Stimulated activated CD4-positive, alpha-beta T cell treated with anti-CD3 and anti-CD28 coated beads, Interleukin-1b, Interleukin-23, amount 100 ng/mL, for 48 hours (primary cell): ENCODE measurements around the gene PGPEP1.

Source experiments
- DNase-seq: peaks from one replicate; pipeline ENCODE4 v3.0.0-alpha.2; 2020

Gene PGPEP1

DNA sequence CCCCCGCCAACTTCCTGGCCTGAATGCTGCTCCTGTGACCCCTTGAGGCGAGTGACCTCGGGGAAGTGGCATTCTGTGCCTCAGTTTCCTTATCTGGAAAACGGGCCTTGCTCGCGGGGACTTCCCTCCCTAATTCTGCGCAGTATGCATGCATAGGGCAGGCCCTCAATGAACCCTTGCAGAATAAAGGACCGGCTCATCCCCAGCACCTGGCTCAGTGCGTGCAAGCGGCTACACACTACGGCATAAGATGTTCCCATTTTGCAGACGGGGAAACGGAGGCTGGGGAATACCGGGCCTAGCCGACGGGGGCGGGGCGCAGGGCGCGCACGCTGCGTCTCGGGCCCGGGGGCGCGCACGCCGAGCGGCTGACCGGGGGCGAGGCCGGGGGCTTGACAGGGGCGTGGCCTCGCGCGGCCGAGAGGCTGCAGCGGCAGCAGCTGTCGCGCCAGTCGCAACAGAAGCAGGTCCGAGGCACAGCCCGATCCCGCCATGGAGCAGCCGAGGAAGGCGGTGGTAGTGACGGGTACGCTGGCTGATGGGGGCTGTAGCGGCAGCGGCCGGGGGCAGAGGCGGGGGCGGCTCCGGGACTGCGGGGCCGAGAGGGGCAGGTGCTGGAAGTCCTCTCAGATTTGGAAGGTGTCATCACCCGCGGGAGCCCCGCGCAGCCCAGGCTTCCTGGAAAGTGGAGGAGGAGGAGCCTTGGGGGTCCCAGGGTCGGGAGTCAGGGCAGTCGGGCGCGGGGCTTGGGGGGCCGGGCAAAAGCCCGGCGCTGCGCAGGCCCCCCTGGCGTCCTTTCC is at the start of gene PGPEP1:
Gene PGPEP1 (plus strand): TSS at position 409 of the 800 bp plus-strand sequence. CDS start 84 bp downstream, at position 493.
- DNase-seq: peak; percentile 55

- no peak for DNase-seq
Measured at GRCh38 chr19:18291019-18291524, 49.3 kb upstream of the PGPEP1 start.

DNA sequence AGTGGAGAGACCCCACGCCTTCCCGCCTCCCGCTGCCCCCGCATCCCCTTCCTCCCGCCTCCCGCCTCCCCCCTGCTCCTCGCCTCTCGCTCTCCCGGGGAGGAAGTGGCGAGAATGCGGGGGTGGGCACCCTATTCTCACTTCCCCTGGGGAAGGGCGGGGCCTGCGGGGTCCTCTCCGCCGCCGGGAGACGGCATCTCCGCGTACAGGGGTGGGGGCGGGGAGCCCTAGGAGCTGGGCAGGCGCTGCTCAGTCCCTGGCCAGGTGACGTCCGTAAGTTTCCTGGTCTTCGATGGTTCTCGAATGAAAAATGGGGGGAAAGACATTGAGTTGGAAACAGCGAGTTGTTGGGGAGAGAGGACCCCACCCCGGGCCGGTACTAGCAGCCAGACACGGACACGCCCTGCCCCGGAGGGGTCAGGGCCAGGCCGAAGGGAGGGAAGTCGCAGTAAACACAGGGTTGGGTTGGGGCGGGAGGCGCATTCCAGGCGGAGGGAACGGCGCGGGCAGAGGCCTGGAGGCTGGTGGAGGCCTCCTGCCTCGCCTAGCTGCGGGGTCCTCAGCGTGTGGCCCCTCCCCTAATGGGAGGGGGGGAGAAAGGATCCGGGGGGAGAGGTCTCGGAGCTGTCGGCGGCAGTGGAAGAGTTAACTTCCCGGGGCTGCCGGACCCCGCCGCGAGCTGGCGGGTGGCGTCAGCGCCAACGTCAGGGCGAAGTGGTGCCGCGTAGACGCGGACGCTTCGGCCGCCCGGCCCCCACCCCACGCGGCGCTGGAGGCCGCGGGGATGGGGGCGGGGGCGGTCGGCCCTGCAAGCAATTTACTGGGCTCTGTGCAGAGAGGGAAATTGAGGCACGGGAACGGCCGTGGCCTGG is 48.6 kb upstream of the PGPEP1 start:
- peak; percentile 90 for DNase-seq

GRCh38 chr19:18292462-18292809 is 48.0 kb upstream of the PGPEP1 start:
- no peak for DNase-seq

- peak; percentile 62 for DNase-seq
Measured at GRCh38 chr19:18292810-18293641, 47.4 kb upstream of the PGPEP1 start.

- no peak for DNase-seq
Measured at GRCh38 chr19:18293642-18294466, 46.5 kb upstream of the PGPEP1 start.

DNA sequence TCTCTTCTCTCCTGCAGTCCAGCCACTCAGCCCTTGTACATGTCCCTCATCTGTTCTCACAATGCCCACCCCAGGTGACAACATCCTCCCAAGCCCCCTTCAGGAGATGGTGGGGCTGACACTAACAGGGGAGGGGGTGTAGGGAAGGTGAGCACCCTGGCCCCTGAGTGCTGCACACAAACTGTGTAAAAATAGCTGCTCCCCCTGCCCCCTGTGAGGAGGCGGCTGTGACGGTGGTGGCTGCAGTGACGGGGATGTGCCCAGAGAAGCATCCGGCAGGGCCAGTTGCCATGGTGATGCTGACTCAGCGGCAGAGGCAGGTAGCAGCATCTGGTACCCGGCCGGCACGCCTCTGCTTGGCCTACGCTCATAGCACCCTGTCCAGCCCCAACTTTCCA is 45.9 kb upstream of the PGPEP1 start:
- DNase-seq: peak; percentile 91

GRCh38 chr19:18295034-18295451 is 45.4 kb upstream of the PGPEP1 start:
- no peak for DNase-seq

DNA sequence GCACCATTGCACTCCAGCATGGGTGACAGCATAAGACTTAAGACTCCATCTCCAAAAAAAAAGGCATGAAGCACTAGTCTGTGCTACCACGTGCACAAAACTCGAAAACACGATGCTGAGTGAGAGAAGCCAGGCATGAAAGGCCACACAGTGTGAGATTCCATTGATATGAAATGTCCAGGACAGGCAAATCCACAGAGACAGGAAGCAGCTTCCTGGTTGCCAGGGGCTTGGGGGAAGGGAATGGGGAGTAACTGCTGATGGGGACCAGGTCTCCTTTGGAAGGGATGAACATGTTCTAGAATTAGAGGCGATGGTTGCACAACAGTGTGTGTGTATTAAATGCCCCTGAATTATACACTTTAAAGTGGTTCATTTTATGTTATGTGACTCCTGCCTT is 43.1 kb upstream of the PGPEP1 start:
- no peak for DNase-seq

DNA sequence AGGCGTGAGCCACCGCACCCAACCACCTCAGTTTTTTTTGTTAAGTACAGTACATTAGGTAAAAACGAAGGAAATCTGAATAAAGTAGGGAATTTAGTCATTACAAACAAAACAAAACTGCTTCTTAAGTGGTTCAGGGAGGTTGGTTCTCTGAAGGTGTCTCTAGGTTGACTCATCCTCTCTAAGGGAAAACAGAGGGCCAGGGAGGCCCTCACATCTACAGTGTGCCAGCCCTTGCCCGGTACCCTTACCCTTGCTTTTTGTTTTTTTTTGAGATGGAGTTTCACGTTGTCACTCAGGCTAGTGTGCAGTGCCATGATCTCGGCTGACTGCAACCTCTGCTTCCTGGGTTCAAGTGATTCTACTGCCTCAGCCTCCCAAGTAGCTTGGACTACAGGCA is 41.8 kb upstream of the PGPEP1 start:
- DNase-seq: no peak

DNA sequence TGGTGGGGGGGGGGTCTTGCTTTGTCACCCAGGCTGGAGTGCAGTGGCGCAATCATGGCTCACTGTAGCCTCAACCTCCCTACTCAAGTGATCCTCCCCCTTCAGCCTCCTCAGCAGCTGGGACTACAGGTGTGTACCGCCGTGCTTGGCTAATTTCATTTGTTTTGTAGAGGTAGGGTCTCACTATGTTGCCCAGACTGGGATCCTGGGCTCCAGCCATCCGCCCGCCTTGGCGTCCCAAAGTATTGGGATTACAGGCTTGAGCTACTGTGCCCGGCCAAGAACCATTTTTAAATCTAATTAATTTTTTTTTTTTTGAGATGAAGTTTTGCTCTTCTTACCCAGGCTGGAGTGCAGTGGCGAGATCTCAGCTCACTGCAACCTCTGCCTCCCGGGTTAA is 40.7 kb upstream of the PGPEP1 start:
- DNase-seq: no peak

DNA sequence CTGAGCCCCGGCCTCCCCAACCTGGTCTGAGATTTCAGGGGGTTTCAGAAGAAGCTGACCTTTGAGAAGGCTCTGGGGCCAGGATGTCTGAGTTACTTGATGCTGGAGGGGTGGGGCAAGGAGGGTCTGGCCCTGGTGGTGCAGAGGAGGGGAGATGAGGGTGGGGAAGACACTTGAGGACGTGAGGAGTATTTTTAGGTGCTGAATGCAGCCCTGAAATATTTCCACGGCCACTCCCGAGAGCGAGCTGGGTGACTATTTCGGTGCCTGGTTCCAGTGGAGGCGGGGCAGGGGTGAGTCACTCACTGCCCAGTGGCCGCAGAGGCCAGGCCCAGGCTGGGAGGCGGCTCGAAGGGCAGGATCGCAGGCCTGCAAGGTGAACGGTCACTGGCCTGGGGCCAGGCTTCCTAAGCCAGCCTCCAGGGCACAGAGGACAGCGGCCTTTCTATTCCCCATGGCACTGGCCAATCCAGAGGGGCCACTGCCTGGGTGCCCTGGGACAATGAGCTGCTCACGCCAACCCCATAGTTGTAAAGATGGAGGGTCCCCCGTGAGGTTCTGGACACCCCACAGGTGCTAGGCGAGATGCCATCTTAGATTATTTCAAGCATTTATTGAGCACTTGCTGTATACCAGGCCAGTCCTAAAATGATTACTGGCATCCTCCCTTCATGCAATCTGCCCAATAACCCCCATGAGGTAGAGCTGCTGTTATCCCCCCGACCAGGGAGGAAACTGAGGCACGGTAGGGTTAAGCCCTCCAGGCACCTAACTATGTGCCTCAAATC is 39.3 kb upstream of the PGPEP1 start:
- DNase-seq: no peak

DNA sequence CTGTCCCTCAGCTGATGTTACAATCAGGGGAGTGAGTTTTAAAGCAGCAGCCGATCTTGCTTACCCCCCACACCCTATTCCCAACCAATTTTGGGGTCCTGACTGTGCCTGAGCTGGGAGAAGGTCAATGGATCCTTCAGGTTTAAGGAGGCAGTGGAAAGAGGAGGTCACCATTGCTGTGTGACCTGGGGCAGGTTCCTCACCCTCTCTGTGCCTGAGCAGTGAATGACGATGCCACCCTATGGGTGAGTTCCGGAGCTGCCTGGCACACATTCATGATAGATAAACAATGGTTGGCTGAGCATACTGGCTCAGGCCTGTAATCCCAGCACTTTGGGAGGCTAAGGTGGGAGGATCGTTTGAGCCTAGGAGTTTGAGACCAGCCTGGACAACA is 38.7 kb upstream of the PGPEP1 start:
- no peak for DNase-seq

DNA sequence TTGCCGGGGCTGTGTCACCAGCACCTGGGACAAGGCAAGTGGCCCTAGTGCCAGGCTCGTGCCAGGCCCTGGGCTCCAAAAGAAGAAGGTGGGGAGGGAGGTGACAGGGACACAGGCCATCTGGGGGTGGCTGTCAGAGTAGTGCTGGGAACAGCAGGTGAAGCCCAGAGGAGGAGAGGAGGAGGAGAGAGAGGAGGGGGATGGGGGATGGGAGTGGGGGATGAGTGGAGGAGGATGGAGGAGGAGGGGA is 36.3 kb upstream of the PGPEP1 start:
- DNase-seq: no peak

GRCh38 chr19:18304458-18305310 is 35.7 kb upstream of the PGPEP1 start:
- DNase-seq: peak; percentile 86

GRCh38 chr19:18306209-18306887 is 34.0 kb upstream of the PGPEP1 start:
- DNase-seq: no peak

- DNase-seq: no peak
Measured at GRCh38 chr19:18306888-18307260, 33.5 kb upstream of the PGPEP1 start.

DNA sequence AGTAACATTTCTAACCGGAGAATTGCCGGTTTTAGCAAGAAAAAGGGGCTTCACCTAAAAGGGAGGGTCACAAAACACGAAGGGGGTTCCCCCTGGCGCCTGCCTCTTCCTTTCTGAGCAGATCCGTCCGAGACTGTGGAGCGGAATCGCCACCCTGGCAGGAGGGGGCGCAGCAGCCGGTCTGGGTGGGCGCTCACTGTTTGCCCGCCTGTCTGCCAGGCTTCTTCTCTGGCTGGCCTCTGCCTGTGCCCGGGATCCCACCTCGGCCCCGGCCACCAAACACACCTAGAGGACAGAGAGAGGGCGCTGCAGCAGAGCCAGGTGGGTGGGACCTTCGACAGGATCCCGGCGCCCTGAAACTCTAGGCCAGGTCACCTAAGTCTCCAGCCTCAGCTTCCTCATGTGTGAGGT is 33.1 kb upstream of the PGPEP1 start:
- no peak for DNase-seq

GRCh38 chr19:18308051-18308947 is 32.1 kb upstream of the PGPEP1 start:
- no peak for DNase-seq
